PFSK-1 (cell line): ENCODE results near the gene MYH3.

ENCODE experiments used
- POLR2AphosphoS5 ChIP-seq: IDR thresholded peaks from 2 replicates; pipeline ENCODE4 v1.6.1; 2012; ENCODE audit warnings: low read depth, mild to moderate bottlenecking, control low read depth, low read length, moderate library complexity
- REST ChIP-seq, 2 experiments: IDR thresholded peaks; 2 replicates each; pipeline versions ENCODE4 v1.6.1 to v1.8.0; 2011 to 2012; ENCODE audit warnings: low read depth in 2 of 2, low read length in 2 of 2, control low read depth in 1 of 2, inconsistent platforms in 1 of 2, mild to moderate bottlenecking in 1 of 2, moderate library complexity in 1 of 2; ENCODE audit not compliant: insufficient read depth in 1 of 2
- TAF1 ChIP-seq: IDR thresholded peaks from 2 replicates; pipeline ENCODE4 v1.6.1; 2012; ENCODE audit warnings: low read length, control low read depth, borderline replicate concordance; ENCODE audit not compliant: insufficient read depth

- no peak for TF ChIP-seq TAF1
- no peak for TF ChIP-seq POLR2AphosphoS5
- no peak for TF ChIP-seq REST (IDR thresholded peaks at IDR 0.05; ENCODE audit: insufficient read depth in 1 of 2, low read depth in 2 of 2, low read length in 2 of 2)
Measured at GRCh38 chr17:10598621-10599020, 58.5 kb downstream of the MYH3 start.
